Thoracic aorta (tissue), 2 donors: Measurements from ENCODE around the gene LTO1. TPM values are rescaled to one million over a fixed set of nuclear protein-coding genes. Genes with fewer than 3 reads are reported as not detected.

ENCODE experiments used
- ATAC-seq: fragments of 150-250 bp; one replicate; pipeline ENCODE4 v1.8.0; 2017; ENCODE audit warnings: low read depth; ENCODE audit not compliant: insufficient number of reproducible peaks, low FRiP score
- DNase-seq: peaks from one replicate; pipeline ENCODE4 v3.0.0-alpha.2; 2020; ENCODE audit warnings: low spot score
- H3K27ac ChIP-seq, 2 donors: fragments of 200-600 bp; sonication (generic); 1 replicate in 1 of 2; 2 replicates in 1 of 2; pipeline ENCODE4 v1.5.1; 2016; ENCODE audit warnings: mild to moderate bottlenecking in 2 of 2, moderate library complexity in 2 of 2
- H3K27me3 ChIP-seq: fragments of 200-600 bp; sonication (generic); replicated peaks from 2 replicates; pipeline ENCODE4 v1.6.0; 2016; ENCODE audit warnings: mild to moderate bottlenecking; ENCODE audit not compliant: insufficient read depth
- H3K36me3 ChIP-seq: fragments of 200-600 bp; sonication (generic); one replicate; pipeline ENCODE4 v1.5.1; 2016
- H3K4me1 ChIP-seq, 2 donors: fragments of 200-600 bp; sonication (generic); 1 replicate in 1 of 2; 2 replicates in 1 of 2; pipeline versions ENCODE4 v1.5.1 to v1.6.0; 2016; ENCODE audit warnings: low read depth in 2 of 2, mild to moderate bottlenecking in 1 of 2; ENCODE audit not compliant: control insufficient read depth in 1 of 2
- H3K4me3 ChIP-seq: fragments of 200-600 bp; sonication (generic); 2 replicates; pipeline ENCODE4 v1.5.1; 2016; ENCODE audit warnings: mild to moderate bottlenecking
- H3K9me3 ChIP-seq: fragments of 200-600 bp; sonication (generic); 2 replicates; pipeline ENCODE4 v1.5.1; 2016
- total RNA-seq, 2 donors: library from RNA; depleted of rRNA; stranded (reverse); fragments of >200 nt; gene quantifications; one replicate each; pipeline versions ENCODE4 v1.1.0 to v1.2.3, GENCODE V29; 2016
- TF ChIP-seq, protein P1 (sequence below): fragments of 200-600 bp; sonication (generic); IDR thresholded peaks from one replicate; pipeline ENCODE4 v1.5.1; 2019; ENCODE audit warnings: antibody characterized with exemption

The LTO1 gene
- total RNA-seq, 2 donors from 2014 or later, result 23.6 to 43.5 TPM

- no peaks in the 10 kb centered on the region for H3K27me3 ChIP-seq
- H3K4me1 ChIP-seq, result no peaks in the 10 kb centered on the region
- ATAC-seq (no peak), DNase-seq (no peak)
- TF ChIP-seq, protein P1, sequence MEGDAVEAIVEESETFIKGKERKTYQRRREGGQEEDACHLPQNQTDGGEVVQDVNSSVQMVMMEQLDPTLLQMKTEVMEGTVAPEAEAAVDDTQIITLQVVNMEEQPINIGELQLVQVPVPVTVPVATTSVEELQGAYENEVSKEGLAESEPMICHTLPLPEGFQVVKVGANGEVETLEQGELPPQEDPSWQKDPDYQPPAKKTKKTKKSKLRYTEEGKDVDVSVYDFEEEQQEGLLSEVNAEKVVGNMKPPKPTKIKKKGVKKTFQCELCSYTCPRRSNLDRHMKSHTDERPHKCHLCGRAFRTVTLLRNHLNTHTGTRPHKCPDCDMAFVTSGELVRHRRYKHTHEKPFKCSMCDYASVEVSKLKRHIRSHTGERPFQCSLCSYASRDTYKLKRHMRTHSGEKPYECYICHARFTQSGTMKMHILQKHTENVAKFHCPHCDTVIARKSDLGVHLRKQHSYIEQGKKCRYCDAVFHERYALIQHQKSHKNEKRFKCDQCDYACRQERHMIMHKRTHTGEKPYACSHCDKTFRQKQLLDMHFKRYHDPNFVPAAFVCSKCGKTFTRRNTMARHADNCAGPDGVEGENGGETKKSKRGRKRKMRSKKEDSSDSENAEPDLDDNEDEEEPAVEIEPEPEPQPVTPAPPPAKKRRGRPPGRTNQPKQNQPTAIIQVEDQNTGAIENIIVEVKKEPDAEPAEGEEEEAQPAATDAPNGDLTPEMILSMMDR, result no peak
- no peak overlapping the region for H3K4me3 ChIP-seq
- no peaks in the 10 kb centered on the region for H3K9me3 ChIP-seq
- H3K36me3 ChIP-seq, result peaks cover 34% of the 10 kb centered on the region
- no peak overlapping the region for H3K27ac ChIP-seq
These were observed 21.7 kb downstream of the LTO1 start for GRCh38 chr11:69653406-69653960.

GRCh38 chr11:69652999-69653398 is 22.2 kb downstream of the LTO1 start:
- ATAC-seq (no peak), DNase-seq (no peak)
- Histone ChIP-seq H3K36me3 (peaks cover 35% of the 10 kb centered on the region), H3K4me3 (no peak overlapping the region), H3K4me1 (no peaks in the 10 kb centered on the region), H3K27ac (no peak overlapping the region), H3K27me3 (no peaks in the 10 kb centered on the region), H3K9me3 (no peaks in the 10 kb centered on the region)
- TF ChIP-seq, protein P1, result no peak

- TF ChIP-seq, protein P1, result no peak
- ATAC-seq (no peak), DNase-seq (no peak)
- Histone ChIP-seq H3K4me3 (no peak overlapping the region), H3K4me1 (no peaks in the 10 kb centered on the region), H3K27ac (no peak overlapping the region), H3K27me3 (no peaks in the 10 kb centered on the region), H3K36me3 (peaks cover 40% of the 10 kb centered on the region), H3K9me3 (no peaks in the 10 kb centered on the region)
These were observed 23.1 kb downstream of the LTO1 start for GRCh38 chr11:69651834-69652620.

GRCh38 chr11:69650832-69651344 is 24.3 kb downstream of the LTO1 start:
- no peak overlapping the region for H3K4me3 ChIP-seq
- no peaks in the 10 kb centered on the region for H3K9me3 ChIP-seq
- H3K4me1 ChIP-seq, result no peaks in the 10 kb centered on the region
- H3K36me3 ChIP-seq, result peaks cover 42% of the 10 kb centered on the region
- no peak for DNase-seq
- no peaks in the 10 kb centered on the region for H3K27me3 ChIP-seq
- TF ChIP-seq, protein P1, result no peak
- no peak overlapping the region for H3K27ac ChIP-seq
- ATAC-seq, result no peak

GRCh38 chr11:69650081-69650831 is 24.9 kb downstream of the LTO1 start:
- no peak overlapping the region for H3K27ac ChIP-seq
- DNase-seq (no peak), ATAC-seq (no peak)
- no peaks in the 10 kb centered on the region for H3K27me3 ChIP-seq
- H3K9me3 ChIP-seq, result no peaks in the 10 kb centered on the region
- TF ChIP-seq, protein P1, result no peak
- H3K4me3 ChIP-seq, result no peak overlapping the region
- no peaks in the 10 kb centered on the region for H3K4me1 ChIP-seq
- H3K36me3 ChIP-seq, result peaks cover 49% of the 10 kb centered on the region
